ENCODE measurements around the gene ZSCAN23. TPM values are rescaled to one million over a fixed set of nuclear protein-coding genes. Genes with fewer than 3 reads are reported as not detected.
"Not testable (repeated sequence)": the region's sequence is repeated elsewhere in the genome, so short reads cannot be mapped to it uniquely, and the experiment has no call there.

Gene ZSCAN23
- total RNA-seq, 1 donor from 2014 or later = 1.3 TPM

- ATAC-seq = no peak
- intact Hi-C loops (cut with DNase I) = no loop called here
Measured at GRCh38 chr6:28446818-28447511, 3.7 kb upstream of the ZSCAN23 start.

GRCh38 chr6:28444759-28445158 lies 1.5 kb upstream of the ZSCAN23 start:
- ATAC-seq; DNase-seq (ENCODE audit: missing footprints); intact Hi-C loops (cut with DNase I): not testable (repeated sequence)

More at GRCh38 chr6:28446818-28447511, 3.7 kb upstream of the ZSCAN23 start:
- DNase-seq (ENCODE audit: missing footprints) = no peak

DNA sequence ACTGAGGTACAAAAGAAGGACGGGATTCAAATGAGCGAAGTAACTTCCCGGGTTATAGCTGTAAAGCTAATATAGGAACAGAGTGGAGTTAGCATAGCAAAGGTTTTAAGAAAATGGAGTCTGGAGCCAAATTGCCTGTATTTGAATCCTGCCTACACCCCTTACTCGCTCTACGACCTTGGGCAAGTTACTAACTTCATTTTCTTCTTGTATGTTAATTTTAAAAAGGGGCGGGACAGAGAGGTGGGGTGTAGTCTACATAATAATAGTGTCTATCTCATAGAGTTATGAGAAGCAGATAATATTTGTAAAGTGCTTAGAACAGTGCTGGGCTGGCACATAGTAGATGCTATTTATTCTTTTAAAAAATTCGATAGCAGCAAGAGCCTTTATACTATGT lies 705 bp downstream of the ZSCAN23 start:
- ATAC-seq (no peak), DNase-seq (ENCODE audit: missing footprints) (no peak)
- intact Hi-C loops (cut with DNase I) = no loop called here

- intact Hi-C loops (cut with DNase I) = no loop called here
- ATAC-seq = no peak
Measured at GRCh38 chr6:28436404-28436803, 6.9 kb downstream of the ZSCAN23 start.

GRCh38 chr6:28433119-28433518 lies 10.2 kb downstream of the ZSCAN23 start:
- no peak for DNase-seq (ENCODE audit: missing footprints)
- no peak for ATAC-seq
- intact Hi-C loops (cut with DNase I) = no loop called here

More at GRCh38 chr6:28436404-28436803, 6.9 kb downstream of the ZSCAN23 start:
- DNase-seq (ENCODE audit: missing footprints) = no peak

GRCh38 chr6:28429781-28430180 lies 13.5 kb downstream of the ZSCAN23 start:
- DNase-seq (ENCODE audit: missing footprints) = no peak
- intact Hi-C loops (cut with DNase I) = no loop called here
- ATAC-seq = no peak

GRCh38 chr6:28425944-28426541 lies 17.2 kb downstream of the ZSCAN23 start:
- no peak for DNase-seq (ENCODE audit: missing footprints)
- intact Hi-C loops (cut with DNase I) = no loop called here
- ATAC-seq = no peak

DNA sequence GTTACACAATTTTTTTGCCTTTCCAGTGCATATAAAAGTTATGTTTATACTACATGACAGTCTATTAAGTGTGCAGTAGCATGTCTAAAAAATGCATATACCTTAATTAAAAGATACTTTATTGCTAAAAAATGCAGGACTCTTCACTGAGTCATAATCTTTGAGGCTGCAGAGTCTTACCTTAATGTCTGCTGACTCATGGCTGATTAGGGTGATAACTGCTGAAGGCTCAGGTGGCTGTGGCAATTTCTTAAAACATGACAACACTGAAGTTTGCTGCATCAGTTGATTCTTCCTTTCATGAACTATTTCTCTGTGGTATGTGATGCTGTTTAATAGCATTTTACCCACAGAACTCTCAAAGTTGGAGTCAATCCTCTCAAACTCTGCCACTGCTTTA lies 19.1 kb downstream of the ZSCAN23 start:
- ATAC-seq (no peak), DNase-seq (ENCODE audit: missing footprints) (no peak)
- intact Hi-C loops (cut with DNase I) = no loop called here

- ATAC-seq = no peak
Measured at GRCh38 chr6:28423546-28423945, 19.7 kb downstream of the ZSCAN23 start.

GRCh38 chr6:28413681-28414080 lies 29.6 kb downstream of the ZSCAN23 start:
- intact Hi-C loops (cut with DNase I) = no loop called here
- no peak for DNase-seq (ENCODE audit: missing footprints)

More at GRCh38 chr6:28423546-28423945, 19.7 kb downstream of the ZSCAN23 start:
- intact Hi-C loops (cut with DNase I) = no loop called here
- DNase-seq (ENCODE audit: missing footprints) = no peak

GRCh38 chr6:28410767-28411166 lies 32.5 kb downstream of the ZSCAN23 start:
- no peak for DNase-seq (ENCODE audit: missing footprints)
- intact Hi-C loops (cut with DNase I) = no loop called here
- no peak for ATAC-seq

More at GRCh38 chr6:28413681-28414080, 29.6 kb downstream of the ZSCAN23 start:
- ATAC-seq = no peak

DNA sequence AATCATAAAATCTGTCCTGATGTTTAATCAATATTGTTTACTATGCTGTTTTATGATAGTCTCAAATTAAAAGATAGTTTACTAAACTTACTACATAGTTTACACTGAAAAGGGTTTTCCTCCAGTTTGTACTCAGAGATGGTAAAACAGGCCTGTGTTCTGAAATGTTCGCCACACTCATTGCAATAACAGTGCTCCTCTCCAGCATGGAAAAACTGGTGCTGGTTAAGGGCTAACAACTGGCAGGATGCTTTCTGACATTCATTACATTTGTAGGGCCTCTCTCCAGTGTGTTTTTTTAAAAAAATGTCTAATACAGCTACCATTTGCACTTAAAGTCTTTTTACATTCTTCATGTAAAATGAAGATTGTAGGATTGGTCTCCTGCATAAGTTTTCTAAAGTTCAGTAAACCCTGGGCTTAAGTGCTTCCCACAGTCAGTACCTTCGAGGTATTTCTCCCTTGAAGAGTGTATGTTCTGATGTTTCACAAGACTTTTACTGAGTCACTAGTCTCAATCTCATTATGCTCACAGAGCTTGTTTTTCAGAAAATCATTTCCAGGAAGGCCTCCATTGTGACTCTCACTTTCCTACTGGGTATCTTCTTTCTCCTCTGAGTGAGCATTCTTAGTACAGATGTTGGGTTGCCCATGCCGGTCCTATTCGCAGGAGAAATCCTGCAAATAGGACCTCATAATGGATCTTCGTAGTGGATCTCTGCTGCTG lies 35.1 kb downstream of the ZSCAN23 start:
- no peak for ATAC-seq
- no peak for DNase-seq (ENCODE audit: missing footprints)
- intact Hi-C loops (cut with DNase I) = no loop called here

- intact Hi-C loops (cut with DNase I) = no loop called here
- ATAC-seq = no peak
Measured at GRCh38 chr6:28407401-28407800, 35.9 kb downstream of the ZSCAN23 start.

GRCh38 chr6:28403923-28404322 lies 39.4 kb downstream of the ZSCAN23 start:
- ATAC-seq; DNase-seq (ENCODE audit: missing footprints); intact Hi-C loops (cut with DNase I): not testable (repeated sequence)

More at GRCh38 chr6:28407401-28407800, 35.9 kb downstream of the ZSCAN23 start:
- no peak for DNase-seq (ENCODE audit: missing footprints)

- intact Hi-C loops (cut with DNase I) = no loop called here
- no peak for ATAC-seq
- DNase-seq (ENCODE audit: missing footprints) = no peak
Measured at GRCh38 chr6:28402197-28402596, 41.1 kb downstream of the ZSCAN23 start.

DNA sequence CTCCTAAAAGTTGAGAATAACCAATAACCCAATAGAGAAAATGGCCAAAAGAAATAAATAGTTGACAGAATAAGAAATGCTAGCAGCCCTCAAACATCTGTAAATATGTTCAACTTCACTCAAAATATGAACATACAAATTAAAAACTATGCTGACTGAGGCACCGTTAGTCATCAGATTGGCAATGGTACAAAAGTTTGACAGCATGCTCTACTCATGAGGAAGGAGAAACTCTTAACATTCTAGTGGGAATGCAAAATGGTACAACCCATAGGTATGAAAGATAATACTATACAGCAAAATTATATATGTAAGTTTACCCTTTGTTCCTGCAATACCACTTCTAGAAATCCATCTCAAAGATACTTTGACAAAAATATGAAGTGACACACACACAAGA lies 42.1 kb downstream of the ZSCAN23 start:
- DNase-seq (ENCODE audit: missing footprints) = no peak
- ATAC-seq = no peak
- intact Hi-C loops (cut with DNase I) = no loop called here

GRCh38 chr6:28400122-28400451 lies 43.2 kb downstream of the ZSCAN23 start:
- ATAC-seq = no peak
- intact Hi-C loops (cut with DNase I) = no loop called here

GRCh38 chr6:28399350-28400121 lies 43.8 kb downstream of the ZSCAN23 start, which contains the start of gene ZSCAN12:
ZSCAN12 (minus strand) TSS chr6:28399747; CDS start chr6:28398405, 1,342 bp downstream.
- intact Hi-C loops (cut with DNase I) = no loop called here
- ATAC-seq (peak; percentile 96), DNase-seq (ENCODE audit: missing footprints) (peak; percentile 89)

More at GRCh38 chr6:28400122-28400451, 43.2 kb downstream of the ZSCAN23 start:
- DNase-seq (ENCODE audit: missing footprints) = no peak

DNA sequence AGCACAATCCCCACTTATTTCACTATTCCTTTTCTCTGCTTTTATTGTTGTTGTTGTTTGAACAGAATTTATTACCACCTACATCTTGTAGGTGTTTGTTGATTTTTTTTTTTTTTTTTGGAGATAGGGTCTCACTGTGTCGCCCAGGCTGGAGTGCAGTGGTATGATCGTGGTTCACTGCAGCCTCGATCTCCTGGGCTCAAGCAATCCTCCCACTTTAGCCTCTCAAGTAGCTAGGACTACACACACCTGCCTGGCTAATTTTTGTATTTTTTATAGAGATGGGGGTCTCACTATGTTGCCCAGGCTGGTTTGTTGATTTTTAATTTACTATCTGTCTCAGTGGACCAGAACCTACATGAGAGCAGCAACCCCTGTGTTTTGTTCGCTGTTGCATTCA lies 47.4 kb downstream of the ZSCAN23 start:
- intact Hi-C loops (cut with DNase I) = no loop called here
- DNase-seq (ENCODE audit: missing footprints) (no peak), ATAC-seq (no peak)

All from Right ventricle myocardium inferior (tissue), 1 donor.